Stimulated activated CD8-positive, alpha-beta memory T cell treated with anti-CD3 and anti-CD28 coated beads, Interleukin-12 subunit alpha, Interleukin-12 subunit beta, amount 100 ng/mL, for 4 hours (primary cell): ENCODE measurements around the gene ADAMTS12.

ENCODE experiments used
- DNase-seq: peaks from one replicate; pipeline ENCODE4 v3.0.0-alpha.2; 2020; ENCODE audit warnings: low read depth

The ADAMTS12 gene

GRCh38 chr5:33474931-33475499, 416.8 kb downstream of the ADAMTS12 start:
- no peak for DNase-seq

DNA sequence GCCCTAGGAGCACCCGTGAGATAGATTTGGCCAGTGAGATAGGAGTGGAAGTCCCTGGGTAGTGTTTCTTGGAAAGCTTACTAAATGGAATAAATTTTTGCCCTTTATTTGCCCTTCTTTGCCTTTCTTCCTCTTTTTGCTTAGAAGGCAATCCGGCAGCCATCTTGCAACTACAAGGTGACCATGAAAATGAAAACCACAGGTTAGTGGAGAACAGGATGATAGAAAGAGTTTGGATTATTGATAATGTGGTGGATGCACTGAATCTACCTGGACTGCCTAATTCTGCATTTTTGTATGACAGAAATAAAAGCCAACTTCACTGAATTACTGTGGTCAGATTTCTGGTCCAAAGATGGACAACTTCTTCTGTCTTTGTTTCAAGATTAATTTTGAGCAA, 417.8 kb downstream of the ADAMTS12 start:
- DNase-seq: no peak
